BE2C (cell line): Measurements from ENCODE around the gene ATP1A4.

Experiments used
- DNase-seq: peaks from one replicate; pipeline ENCODE4 v3.0.0-alpha.2; 2020
- H3K27me3 ChIP-seq: fragments of 250-450 bp; sonication (Bioruptor Pico); 2 replicates; pipeline ENCODE4 v1.5.1; 2020; ENCODE audit warnings: mild to moderate bottlenecking
- H3K36me3 ChIP-seq: fragments of 250-450 bp; sonication (Bioruptor Pico); 2 replicates; pipeline ENCODE4 v1.5.1; 2020; ENCODE audit warnings: mild to moderate bottlenecking
- H3K4me1 ChIP-seq: fragments of 250-450 bp; sonication (Bioruptor Pico); 2 replicates; pipeline ENCODE4 v1.5.1; 2020
- H3K4me3 ChIP-seq: 2 replicates; pipeline ENCODE4 v1.5.1; 2011; ENCODE audit warnings: low read depth, low read length
- H3K9me3 ChIP-seq: fragments of 250-450 bp; sonication (Bioruptor Pico); 2 replicates; pipeline ENCODE4 v1.5.1; 2020
- TF ChIP-seq, protein P1 (sequence below): IDR thresholded peaks from 2 replicates; pipeline ENCODE4 v1.5.1; 2012; ENCODE audit warnings: mild to moderate bottlenecking, low read depth, low read length

ATP1A4 gene

DNA sequence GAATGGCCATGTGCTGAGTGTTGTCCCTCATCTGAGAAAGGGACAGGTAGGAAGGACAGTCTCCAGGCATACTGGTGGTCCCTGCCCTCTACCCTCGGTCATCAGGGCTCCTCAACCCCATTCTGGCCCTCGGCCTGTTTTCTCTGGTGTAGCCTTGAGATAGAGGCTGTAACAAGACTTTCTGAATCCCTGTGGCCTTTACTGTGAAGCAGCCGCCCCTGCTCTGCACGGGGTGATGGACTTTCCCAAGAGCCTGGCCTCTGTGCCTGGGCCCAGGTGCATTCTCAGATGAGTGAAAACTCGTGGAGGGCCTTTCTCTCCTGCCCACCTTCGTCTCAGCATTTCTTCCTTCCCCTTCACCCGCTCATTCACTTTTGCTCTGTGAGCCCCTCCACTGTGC, 36.0 kb downstream of the ATP1A4 start:
- TF ChIP-seq, protein P1, sequence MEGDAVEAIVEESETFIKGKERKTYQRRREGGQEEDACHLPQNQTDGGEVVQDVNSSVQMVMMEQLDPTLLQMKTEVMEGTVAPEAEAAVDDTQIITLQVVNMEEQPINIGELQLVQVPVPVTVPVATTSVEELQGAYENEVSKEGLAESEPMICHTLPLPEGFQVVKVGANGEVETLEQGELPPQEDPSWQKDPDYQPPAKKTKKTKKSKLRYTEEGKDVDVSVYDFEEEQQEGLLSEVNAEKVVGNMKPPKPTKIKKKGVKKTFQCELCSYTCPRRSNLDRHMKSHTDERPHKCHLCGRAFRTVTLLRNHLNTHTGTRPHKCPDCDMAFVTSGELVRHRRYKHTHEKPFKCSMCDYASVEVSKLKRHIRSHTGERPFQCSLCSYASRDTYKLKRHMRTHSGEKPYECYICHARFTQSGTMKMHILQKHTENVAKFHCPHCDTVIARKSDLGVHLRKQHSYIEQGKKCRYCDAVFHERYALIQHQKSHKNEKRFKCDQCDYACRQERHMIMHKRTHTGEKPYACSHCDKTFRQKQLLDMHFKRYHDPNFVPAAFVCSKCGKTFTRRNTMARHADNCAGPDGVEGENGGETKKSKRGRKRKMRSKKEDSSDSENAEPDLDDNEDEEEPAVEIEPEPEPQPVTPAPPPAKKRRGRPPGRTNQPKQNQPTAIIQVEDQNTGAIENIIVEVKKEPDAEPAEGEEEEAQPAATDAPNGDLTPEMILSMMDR = no peak
- Histone ChIP-seq H3K4me3 (no peak overlapping the region), H3K4me1 (no peaks in the 10 kb centered on the region), H3K36me3 (no peaks in the 10 kb centered on the region), H3K27me3 (no peaks in the 10 kb centered on the region), H3K9me3 (no peaks in the 10 kb centered on the region)
- no peak for DNase-seq

DNA sequence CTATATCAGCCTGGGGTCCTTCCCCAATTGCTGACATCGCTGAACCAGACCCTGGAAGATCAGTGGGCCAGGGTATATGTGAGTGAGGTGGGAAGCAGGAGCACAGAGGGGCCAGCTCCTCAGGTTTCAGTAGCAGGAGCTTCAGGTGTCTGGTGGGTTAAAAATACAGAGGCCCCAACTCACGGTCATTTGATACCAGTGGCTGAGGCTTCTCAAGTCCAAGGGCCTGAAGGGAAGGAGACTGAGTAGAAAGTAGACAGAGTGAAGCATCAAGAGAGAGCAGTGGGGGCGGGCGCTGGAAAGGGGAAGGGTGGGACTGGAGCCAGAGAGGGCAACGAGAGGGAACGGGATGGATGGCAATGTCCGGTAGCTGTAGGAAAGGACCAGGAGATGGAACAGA, 36.9 kb downstream of the ATP1A4 start:
- Histone ChIP-seq H3K27me3 (no peaks in the 10 kb centered on the region), H3K4me1 (peaks cover under 1% of the 10 kb centered on the region; the same call in 1 of the 2 replicates), H3K9me3 (no peaks in the 10 kb centered on the region), H3K4me3 (no peak overlapping the region), H3K36me3 (no peaks in the 10 kb centered on the region)
- no peak for DNase-seq
- TF ChIP-seq, protein P1 = no peak

DNA sequence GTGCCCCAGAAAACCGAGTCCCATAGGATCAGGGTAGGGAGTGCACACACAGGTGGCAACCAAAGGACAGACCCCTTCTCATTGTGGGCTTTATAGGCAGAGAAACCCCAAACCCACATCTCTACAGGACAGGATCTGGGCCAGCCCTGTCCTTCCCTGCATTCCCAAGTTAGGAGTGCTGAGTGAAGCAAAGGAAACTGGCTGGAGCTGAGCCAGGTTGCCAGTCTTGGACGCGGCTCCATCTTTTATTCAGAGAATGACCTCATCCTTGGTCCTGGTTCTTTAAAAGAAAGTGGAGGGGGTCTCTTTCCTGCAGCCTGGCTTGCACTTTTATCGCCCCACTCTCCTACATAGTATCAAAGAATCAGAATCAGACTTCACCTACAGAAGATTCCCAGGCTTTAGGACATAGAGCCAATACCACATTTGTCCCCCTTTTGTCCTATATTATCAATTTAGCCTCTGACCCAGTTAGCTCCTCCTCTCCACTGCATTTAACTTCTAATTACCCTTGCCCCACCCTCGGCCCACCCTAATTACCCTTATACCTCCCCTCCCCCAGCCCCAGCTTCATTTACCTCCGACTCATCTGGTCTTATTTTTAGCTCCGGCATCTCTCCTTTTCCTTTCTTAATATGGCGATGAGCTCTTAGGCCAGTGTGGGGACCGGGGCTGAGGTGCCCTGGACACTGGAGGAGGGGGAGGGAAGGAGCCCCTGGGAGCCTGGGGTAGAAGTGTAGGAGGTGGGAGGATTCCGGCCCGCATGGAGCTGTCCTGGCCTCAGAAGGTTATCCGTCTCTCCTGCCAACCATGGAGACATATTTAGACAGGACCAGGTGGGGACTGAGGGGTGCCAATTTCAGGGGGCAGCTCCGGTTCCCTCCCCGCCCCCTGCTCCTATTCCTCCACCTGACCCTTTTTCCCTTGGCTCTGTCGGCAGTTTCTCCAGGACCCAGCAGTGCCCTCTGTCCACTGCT, 38.5 kb downstream of the ATP1A4 start, which contains the start of gene CASQ1:
TSS of gene CASQ1 (plus strand) at position 927 of the 977 bp plus-strand sequence. CDS start 177 bp downstream, outside the sequence.
- TF ChIP-seq, protein P1 = no peak
- Histone ChIP-seq H3K9me3 (no peaks in the 10 kb centered on the region), H3K4me1 (peaks cover 3% of the 10 kb centered on the region; the same call in 1 of the 2 replicates), H3K27me3 (no peaks in the 10 kb centered on the region), H3K4me3 (no peak within 1 kb of the TSS), H3K36me3 (no peaks in the 10 kb centered on the region)
- DNase-seq = no peak

DNA sequence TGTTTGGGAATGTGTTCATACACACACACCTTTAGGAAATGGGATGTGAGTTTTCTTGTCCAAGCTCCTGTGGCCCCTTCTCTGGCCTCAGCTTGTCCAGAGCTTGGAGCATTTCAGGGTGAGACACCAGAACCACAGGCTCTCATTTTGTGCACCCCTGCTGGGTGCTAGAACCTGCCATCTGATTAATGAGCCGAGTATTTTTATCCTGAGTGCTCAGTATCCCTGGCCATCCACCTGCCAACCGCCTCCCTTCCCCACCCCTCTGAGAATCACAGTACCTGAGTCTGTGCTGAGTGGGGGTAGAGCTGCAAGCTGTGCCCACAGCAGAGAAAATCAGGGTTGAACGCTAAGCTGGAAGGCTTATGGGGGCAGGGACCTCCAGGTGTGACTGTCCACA, 40.4 kb downstream of the ATP1A4 start:
- TF ChIP-seq, protein P1 = no peak

DNA sequence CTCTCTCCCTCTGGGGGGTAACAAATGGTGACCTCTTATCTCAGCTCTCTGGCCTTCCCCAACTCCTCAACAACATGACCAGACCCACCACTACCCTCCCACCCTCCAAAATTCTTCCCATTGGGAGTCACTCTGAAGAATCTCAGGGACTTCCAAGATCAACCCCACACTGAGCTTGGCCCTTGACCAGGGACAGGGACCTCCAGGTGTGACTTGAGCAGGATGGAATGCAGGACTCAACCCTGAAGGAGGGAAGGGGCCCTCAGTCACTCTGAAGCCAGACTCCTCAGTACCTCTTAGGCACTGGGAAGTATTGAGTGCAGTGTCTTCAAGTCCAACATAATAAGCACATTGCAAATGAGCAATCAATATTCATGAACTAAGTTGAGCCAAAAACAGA, 40.8 kb downstream of the ATP1A4 start:
- H3K4me3 ChIP-seq = no peak overlapping the region
- H3K4me1 ChIP-seq = peaks cover 3% of the 10 kb centered on the region; the same call in 1 of the 2 replicates
- TF ChIP-seq, protein P1 = no peak
- H3K9me3 ChIP-seq = no peaks in the 10 kb centered on the region
- DNase-seq = no peak
- no peaks in the 10 kb centered on the region for H3K36me3 ChIP-seq
- no peaks in the 10 kb centered on the region for H3K27me3 ChIP-seq

More for the DNA sequence above, 40.4 kb downstream of the ATP1A4 start:
- Histone ChIP-seq H3K4me1 (peaks cover 3% of the 10 kb centered on the region; the same call in 1 of the 2 replicates), H3K4me3 (no peak overlapping the region), H3K9me3 (no peaks in the 10 kb centered on the region), H3K36me3 (no peaks in the 10 kb centered on the region), H3K27me3 (no peaks in the 10 kb centered on the region)
- DNase-seq = no peak
